Loucy (cell line): ENCODE measurements around the gene HOPX.
"Not testable (repeated sequence)": the region's sequence is repeated elsewhere in the genome, so short reads cannot be mapped to it uniquely, and the experiment has no call there.

ENCODE experiments used
- H2AFZ ChIP-seq: fragments of 200-600 bp; sonication (generic); 2 replicates; pipeline ENCODE4 v1.6.0; 2016; ENCODE audit warnings: antibody characterized with exemption, mild to moderate bottlenecking, low read length, moderate library complexity
- H3F3A ChIP-seq: fragments of 200-600 bp; 2 replicates; pipeline ENCODE4 v1.6.0; 2016; ENCODE audit warnings: antibody characterized with exemption, low read depth, mild to moderate bottlenecking
- H3K27me3 ChIP-seq: fragments of 200-600 bp; sonication (generic); 2 replicates; pipeline ENCODE4 v1.6.1; 2014; ENCODE audit warnings: low read length, mild to moderate bottlenecking; ENCODE audit not compliant: insufficient read depth, poor library complexity, severe bottlenecking
- H3K36me3 ChIP-seq: fragments of 200-600 bp; sonication (generic); 2 replicates; pipeline ENCODE4 v1.6.1; 2016; ENCODE audit warnings: low read length; ENCODE audit not compliant: insufficient read depth
- H3K4me1 ChIP-seq: fragments of 200-600 bp; sonication (generic); 2 replicates; pipeline ENCODE4 v1.5.1; 2014; ENCODE audit warnings: low read length, mild to moderate bottlenecking; ENCODE audit not compliant: insufficient read depth, poor library complexity, severe bottlenecking
- H3K4me2 ChIP-seq: fragments of 200-600 bp; sonication (generic); 2 replicates; pipeline ENCODE4 v1.6.0; 2014; ENCODE audit warnings: antibody characterized with exemption, low read length, low read depth, mild to moderate bottlenecking; ENCODE audit not compliant: poor library complexity, severe bottlenecking
- H3K4me3 ChIP-seq: fragments of 200-600 bp; sonication (generic); 2 replicates; pipeline ENCODE4 v1.5.1; 2014; ENCODE audit warnings: low read length, mild to moderate bottlenecking, mixed read lengths; ENCODE audit not compliant: poor library complexity, severe bottlenecking
- H3K79me2 ChIP-seq: fragments of 200-600 bp; sonication (generic); 2 replicates; pipeline ENCODE4 v1.6.1; 2014; ENCODE audit warnings: low read length; ENCODE audit not compliant: insufficient read depth
- H3K9ac ChIP-seq: fragments of 200-600 bp; sonication (generic); 2 replicates; pipeline ENCODE4 v1.6.0; 2014; ENCODE audit warnings: mild to moderate bottlenecking, low read depth, low read length, moderate library complexity; ENCODE audit not compliant: poor library complexity, severe bottlenecking
- H3K9me2 ChIP-seq: fragments of 200-600 bp; sonication (generic); replicated peaks from 2 replicates; pipeline ENCODE4 v1.6.1; 2016; ENCODE audit warnings: low read depth, low read length, mixed read lengths
- H3K9me3 ChIP-seq: fragments of 200-600 bp; sonication (generic); 2 replicates; pipeline ENCODE4 v1.6.1; 2014; ENCODE audit warnings: mild to moderate bottlenecking, antibody characterized with exemption, low read length, low read depth; ENCODE audit not compliant: insufficient read depth
- H4K20me1 ChIP-seq: fragments of 200-600 bp; sonication (generic); 2 replicates; pipeline ENCODE4 v1.6.0; 2014; ENCODE audit warnings: antibody characterized with exemption, low read length, mild to moderate bottlenecking; ENCODE audit not compliant: insufficient read depth, poor library complexity, severe bottlenecking
- CTCF ChIP-seq: fragments of 200-600 bp; sonication (generic); conservative IDR thresholded peaks from 2 replicates; pipeline ENCODE4 v1.5.1; 2014; ENCODE audit warnings: mild to moderate bottlenecking, antibody characterized with exemption, low read length
- EZH2phosphoT487 ChIP-seq: fragments of 200-600 bp; IDR thresholded peaks from 2 replicates; pipeline ENCODE4 v1.6.1; 2018; ENCODE audit warnings: antibody characterized with exemption, mild to moderate bottlenecking, moderate library complexity, borderline replicate concordance

HOPX gene

GRCh38 chr4:56727150-56727549 lies 46.1 kb upstream of the HOPX start:
- Histone ChIP-seq H3K4me2 (no peak overlapping the region), H3K4me1 (peaks cover 8% of the 10 kb centered on the region), H2AFZ (0 out of 2 replicates have a peak overlapping the region, but pooled peaks have one; percentile 24), H4K20me1 (no peaks in the 10 kb centered on the region), H3K36me3 (no peaks in the 10 kb centered on the region), H3K27me3 (no peaks in the 10 kb centered on the region), H3K9ac (no peak overlapping the region), H3F3A (no peaks in the 10 kb centered on the region), H3K79me2 (no peaks in the 10 kb centered on the region), H3K9me2 (no peaks in the 10 kb centered on the region), H3K9me3 (no peaks in the 10 kb centered on the region), H3K4me3 (no peak overlapping the region)
- TF ChIP-seq CTCF: peak; percentile 26; the same call in 1 of the 2 replicates
- no peak for TF ChIP-seq EZH2phosphoT487

DNA sequence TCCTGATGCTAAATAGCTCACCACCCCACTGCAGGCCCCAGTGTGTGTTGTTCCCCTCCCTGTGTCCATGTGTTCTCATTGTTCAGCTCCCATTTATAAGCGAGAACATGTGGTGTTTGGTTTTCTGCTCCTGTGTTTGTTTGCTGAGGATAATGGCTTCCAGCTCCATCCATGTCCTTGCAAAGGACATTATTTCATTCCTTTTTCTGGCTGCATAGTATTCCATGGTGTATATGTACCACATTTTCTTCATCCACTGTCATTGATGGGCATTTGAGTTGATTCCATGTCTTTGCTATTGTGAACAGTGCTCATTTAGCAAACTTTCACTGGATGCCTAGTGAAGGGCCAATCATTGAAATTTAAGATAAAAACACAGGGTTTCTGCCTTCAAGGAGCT lies 45.5 kb upstream of the HOPX start:
- not testable (repeated sequence) for H3K9me2 ChIP-seq, H3K9me3 ChIP-seq, H2AFZ ChIP-seq, H4K20me1 ChIP-seq, H3K4me3 ChIP-seq, H3F3A ChIP-seq, H3K9ac ChIP-seq, H3K4me2 ChIP-seq, H3K79me2 ChIP-seq, H3K36me3 ChIP-seq, H3K4me1 ChIP-seq, H3K27me3 ChIP-seq

GRCh38 chr4:56723659-56724230 lies 42.6 kb upstream of the HOPX start:
- H3K79me2 ChIP-seq: no peaks in the 10 kb centered on the region
- H2AFZ ChIP-seq: peak overlapping the region; percentile 24; the same call in 1 of the 2 replicates
- H4K20me1 ChIP-seq: no peaks in the 10 kb centered on the region
- H3K9me3 ChIP-seq: no peaks in the 10 kb centered on the region
- no peak for TF ChIP-seq CTCF
- no peak for TF ChIP-seq EZH2phosphoT487
- peaks cover 8% of the 10 kb centered on the region for H3K4me1 ChIP-seq
- no peaks in the 10 kb centered on the region for H3K9me2 ChIP-seq
- H3F3A ChIP-seq: no peaks in the 10 kb centered on the region
- no peaks in the 10 kb centered on the region for H3K36me3 ChIP-seq
- H3K4me3 ChIP-seq: no peak overlapping the region
- H3K9ac ChIP-seq: no peak overlapping the region
- H3K27me3 ChIP-seq: no peaks in the 10 kb centered on the region
- no peak overlapping the region for H3K4me2 ChIP-seq

DNA sequence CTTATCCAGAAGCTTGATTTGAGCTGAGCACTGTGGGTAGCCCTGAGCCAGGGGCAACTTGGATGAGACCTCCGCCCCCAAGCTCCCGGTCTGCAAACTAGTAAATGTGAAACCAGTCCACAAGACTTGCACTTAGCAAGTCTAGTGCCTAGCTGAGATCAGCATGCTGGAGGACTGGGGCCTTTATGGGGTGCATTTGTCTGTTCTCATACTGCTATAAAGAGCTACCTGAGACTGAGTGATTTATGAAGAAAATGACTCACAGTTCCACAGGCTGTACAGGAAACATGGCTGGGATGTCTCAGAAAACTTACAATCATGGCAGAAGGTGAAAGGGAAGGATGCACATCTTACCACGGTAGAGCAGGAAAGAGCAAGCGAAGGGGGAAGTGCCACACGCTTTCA lies 42.1 kb upstream of the HOPX start:
- Histone ChIP-seq H3K4me3 (no peak overlapping the region), H3K4me1 (peaks cover 8% of the 10 kb centered on the region), H3K4me2 (no peak overlapping the region), H3K27me3 (no peaks in the 10 kb centered on the region), H3K79me2 (no peaks in the 10 kb centered on the region), H3K9ac (no peak overlapping the region), H2AFZ (peak overlapping the region; percentile 24; the same call in 1 of the 2 replicates), H3K9me2 (no peaks in the 10 kb centered on the region), H3K9me3 (no peaks in the 10 kb centered on the region), H3K36me3 (no peaks in the 10 kb centered on the region), H4K20me1 (no peaks in the 10 kb centered on the region), H3F3A (no peaks in the 10 kb centered on the region)
- no peak for TF ChIP-seq EZH2phosphoT487
- no peak for TF ChIP-seq CTCF
